ENCODE results near the gene GOSR2. TPM values are rescaled to one million over a fixed set of nuclear protein-coding genes. Genes with fewer than 3 reads are reported as not detected.

Gene GOSR2
- total and polyA plus RNA-seq, 9 of the 15 experiments (the other 6 are each of a cell fraction or from before 2014, with no cell fraction given), result 32.7 to 96.3 (median 48.9) TPM

GRCh38 chr17:46963571-46963970 lies 40.6 kb downstream of the GOSR2 start:
- 0% methylated on average over 2 of the region's 2 CpGs for WGBS (ENCODE audit: insufficient coverage, low coverage, missing lambda C conversion rate)
- no peak overlapping the region for H3K4me3 ChIP-seq
- no peak overlapping the region for H3K27ac ChIP-seq (ENCODE audit: extremely low read depth, low read depth, low read length)
- ATAC-seq, result no peak
- BruUV-seq (replicated peaks), result no TSS peak
- no peaks in the 10 kb centered on the region for H3K4me1 ChIP-seq (replicated peaks in 1 of 2; ENCODE audit: control insufficient read depth in 2 of 2, insufficient read depth in 2 of 2, low read length in 2 of 2)
- FAIRE-seq, result no peak
- ChIA-PET POLR2A (interaction anchor here (1.4 to 2.2 kb wide), 2 partner anchors 15 to 20 kb away, joined by 5 read pairs; no protein-coding TSS in a partner anchor), CTCF (ENCODE audit: low intra/inter-chr PET ratio) (interaction anchor here (0.7 kb wide), 1 partner anchor 382 kb away, joined by 4 read pairs; no protein-coding TSS in a partner anchor)
- intact Hi-C loops (cut with micrococcal nuclease), result no loop called here
- H3K36me3 ChIP-seq (ENCODE audit: control insufficient read depth, insufficient read depth, low read length), result no peaks in the 10 kb centered on the region
- H3K9me1 ChIP-seq (ENCODE audit: control insufficient read depth, insufficient read depth, low read length), result no peaks in the 10 kb centered on the region
- no peak overlapping the region for H3K9ac ChIP-seq (ENCODE audit: insufficient read depth in 1 of 2, low read depth in 2 of 2, low read length in 2 of 2)
- H4K20me1 ChIP-seq (replicated peaks; ENCODE audit: control insufficient read depth, insufficient read depth, low read length), result peaks cover 10% of the 10 kb centered on the region; the same call in 1 of the 2 replicates
- H2AFZ ChIP-seq (ENCODE audit: low read depth, low read length), result no peak overlapping the region
- in situ Hi-C loops (cut with MboI), result no loop called here
- H3K9me3 ChIP-seq (replicated peaks; ENCODE audit: control insufficient read depth, insufficient read depth, low read depth, low read length), result no peaks in the 10 kb centered on the region
- peaks cover 13 to 35% of the 10 kb centered on the region in 2 experiments; a peak in 4 of 5 replicates for H3K27me3 ChIP-seq (ENCODE audit: control insufficient read depth in 2 of 2, insufficient read depth in 2 of 2, low read length in 2 of 2)
- H3K79me2 ChIP-seq (ENCODE audit: control insufficient read depth, insufficient read depth, low read length), result no peaks in the 10 kb centered on the region
- DNase-seq (ENCODE audit: extremely low read depth in 1 of 4, low spot score in 3 of 4), result no peak
- H3K4me2 ChIP-seq (ENCODE audit: insufficient read depth, low read length), result no peak overlapping the region
- TF ChIP-seq BRCA1 (IDR thresholded peaks at IDR 0.05), result no peak
- TF ChIP-seq BRCA1 (CRISPR knock-in tag; IDR thresholded peaks at IDR 0.05), result no peak
- TF ChIP-seq KDM4B (IDR thresholded peaks at IDR 0.05; ENCODE audit: borderline replicate concordance in 2 of 2, low read depth in 1 of 2), result no peak
- TF ChIP-seq DACH1 (IDR thresholded peaks at IDR 0.05; ENCODE audit: partially characterized antibody), result no peak
- no peak for TF ChIP-seq POLR3A (IDR thresholded peaks at IDR 0.05; ENCODE audit: borderline replicate concordance, extremely low read depth, insufficient read depth, insufficient read length)
- TF ChIP-seq CXXC5 (CRISPR knock-in tag; IDR thresholded peaks at IDR 0.05), result no peak
- no peak for TF ChIP-seq TSC22D4 (tag; IDR thresholded peaks at IDR 0.05)
- TF ChIP-seq HDGF (IDR thresholded peaks at IDR 0.05), result no peak
- TF ChIP-seq SMAD4 (CRISPR knock-in tag; conservative IDR thresholded peaks at IDR 0.05), result no peak
- TF ChIP-seq FOXM1 (IDR thresholded peaks at IDR 0.05; ENCODE audit: low read depth), result no peak
- TF ChIP-seq FOXM1 (CRISPR knock-in tag; IDR thresholded peaks at IDR 0.05; ENCODE audit: low read depth), result no peak
